SH-SY5Y (cell line): ENCODE results near the gene APOC1.

Experiments
- GATA2 ChIP-seq: IDR thresholded peaks from 2 replicates; pipeline ENCODE4 v1.6.1; 2011; ENCODE audit warnings: mild to moderate bottlenecking, low read depth, low read length
- GATA3 ChIP-seq: IDR thresholded peaks from 2 replicates; pipeline ENCODE4 v1.6.1; 2011; ENCODE audit warnings: low read depth, mild to moderate bottlenecking, low read length, moderate library complexity

DNA sequence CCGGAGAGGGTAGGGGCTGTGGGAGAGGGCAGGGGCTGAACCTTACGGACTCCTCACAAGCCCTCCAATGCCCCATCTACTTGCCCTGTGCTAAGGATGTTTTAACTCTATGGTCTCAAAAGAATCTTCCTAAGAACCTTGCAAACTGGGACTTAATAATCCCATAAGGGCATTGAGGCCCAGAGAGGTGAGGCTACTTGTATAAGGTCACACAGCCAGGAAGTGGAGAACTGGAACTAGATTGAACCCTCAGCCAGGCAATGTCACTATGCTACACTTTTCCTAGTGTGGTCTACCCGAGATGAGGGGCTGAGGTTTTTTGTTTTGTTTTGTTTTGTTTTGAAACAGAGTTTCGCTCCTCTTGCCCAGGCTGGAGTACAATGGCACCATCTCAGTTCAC lies 17.1 kb downstream of the APOC1 start:
- no peak for TF ChIP-seq GATA2
- no peak for TF ChIP-seq GATA3
